K562 (cell line): ENCODE data around the gene NT5C. TPM values are rescaled to one million over a fixed set of nuclear protein-coding genes. Genes with fewer than 3 reads are reported as not detected.

Experiments used
- ATF7 ChIP-seq: fragments of 450-650 bp; IDR thresholded peaks from 2 replicates; pipeline ENCODE4 v1.7.1; 2014; ENCODE audit warnings: mild to moderate bottlenecking, moderate library complexity
- CC2D1A ChIP-seq: fragments of 450-650 bp; IDR thresholded peaks from 2 replicates; pipeline ENCODE4 v1.6.1; 2017; ENCODE audit warnings: mild to moderate bottlenecking
- CREB3L1 ChIP-seq: fragments of 450-650 bp; IDR thresholded peaks from 2 replicates; pipeline ENCODE4 v1.6.1; 2014; ENCODE audit warnings: low read depth, mild to moderate bottlenecking, moderate library complexity, borderline replicate concordance
- CXXC5 ChIP-seq: fragments of 250-450 bp; sonication (Bioruptor Pico); IDR thresholded peaks from 2 replicates; pipeline ENCODE4 v1.8.0; 2022; ENCODE audit warnings: inconsistent platforms, mild to moderate bottlenecking, moderate library complexity
- ELF4 ChIP-seq: fragments of 450-650 bp; formaldehyde crosslinking; IDR thresholded peaks from 2 replicates; pipeline ENCODE4 v1.4.0; 2022; ENCODE audit warnings: missing genetic modification characterization
- ETV1 ChIP-seq: fragments of 450-650 bp; conservative IDR thresholded peaks from 2 replicates; pipeline ENCODE4 v1.6.1; 2016; ENCODE audit warnings: missing genetic modification characterization, control low read depth, low read depth, missing compliant biosample characterization
- HIVEP1 ChIP-seq: fragments of 250-450 bp; sonication (Bioruptor Pico); IDR thresholded peaks from 2 replicates; pipeline ENCODE4 v1.4.0; 2020; ENCODE audit warnings: mild to moderate bottlenecking
- KLF16 ChIP-seq: IDR thresholded peaks from 2 replicates; pipeline ENCODE4 v1.6.1; 2016; ENCODE audit warnings: antibody characterized with exemption
- SP1 ChIP-seq: sonication (generic); formaldehyde crosslinking; IDR thresholded peaks from 2 replicates; pipeline ENCODE4 v1.8.1; 2022; ENCODE audit warnings: mild to moderate bottlenecking, missing genetic modification reagents
- SPI1 ChIP-seq: IDR thresholded peaks from 2 replicates; pipeline ENCODE4 v1.6.1; 2011; ENCODE audit warnings: low read depth, low read length, control low read depth, borderline replicate concordance
- SRSF7 ChIP-seq: fragments of 200-400 bp; formaldehyde crosslinking; optimal IDR thresholded peaks from 2 replicates; pipeline ENCODE3; 2017; ENCODE audit warnings: mild to moderate bottlenecking, low read depth, low read length
- TEAD4 ChIP-seq, 2 experiments: sonication (generic) in 1 of 2; formaldehyde crosslinking in 1 of 2; IDR thresholded peaks; 2 replicates each; pipeline versions ENCODE4 v1.6.1 to v1.8.0; 2012 to 2022; ENCODE audit warnings: borderline replicate concordance in 1 of 2, inconsistent platforms in 1 of 2, low read length in 1 of 2, mild to moderate bottlenecking in 1 of 2, missing genetic modification reagents in 1 of 2
- U2AF1 ChIP-seq: fragments of 200-400 bp; formaldehyde crosslinking; optimal IDR thresholded peaks from 2 replicates; pipeline ENCODE3; 2017; ENCODE audit warnings: mild to moderate bottlenecking, low read depth, low read length, moderate library complexity
- YY1 ChIP-seq, 3 experiments: IDR thresholded peaks; 2 replicates each; pipeline ENCODE4 v1.6.1; 2011; ENCODE audit warnings: low read length in 2 of 3, mild to moderate bottlenecking in 2 of 3, moderate library complexity in 2 of 3, borderline replicate concordance in 1 of 3, control low read depth in 1 of 3, low read depth in 1 of 3; ENCODE audit not compliant: insufficient read depth in 3 of 3, insufficient replicate concordance in 2 of 3, control insufficient read depth in 1 of 3, insufficient read length in 1 of 3; ENCODE audit errors: extremely low read depth in 1 of 3
- ZBTB26 ChIP-seq: fragments of 450-650 bp; formaldehyde crosslinking; IDR thresholded peaks from 2 replicates; pipeline ENCODE4 v1.4.0; 2022; ENCODE audit warnings: missing genetic modification characterization
- ZC3H8 ChIP-seq: fragments of 450-650 bp; IDR thresholded peaks from 2 replicates; pipeline ENCODE4 v1.6.1; 2017
- ZNF140 ChIP-seq: fragments of 250-450 bp; sonication (Bioruptor Pico); IDR thresholded peaks from 2 replicates; pipeline ENCODE4 v1.8.0; 2021; ENCODE audit warnings: moderate library complexity, mild to moderate bottlenecking, inconsistent platforms
- ZNF3 ChIP-seq: fragments of 250-450 bp; sonication (Bioruptor Pico); IDR thresholded peaks from 2 replicates; pipeline ENCODE4 v1.5.0; 2021; ENCODE audit warnings: mild to moderate bottlenecking, moderate library complexity
- ZSCAN32 ChIP-seq: fragments of 450-650 bp; formaldehyde crosslinking; IDR thresholded peaks from 2 replicates; pipeline ENCODE4 v1.4.0; 2020; ENCODE audit warnings: mild to moderate bottlenecking, moderate library complexity
- polyA plus RNA-seq, 8 experiments: library from polyadenylated mRNA; depleted of rRNA in 4 of 8; stranded (reverse) in 5 of 8; unstranded in 3 of 8; fragments of >200 nt; fragmentation: Nextera tagmentation in 2 of 8; fragmentation: Illumina TruSeq in 1 of 8; extraction: Ambion mirVana in 2 of 8; extraction: Trizol in 1 of 8; gene quantifications; 2 replicates each; pipeline versions ENCODE4 v1.2.1 to v1.2.3, GENCODE V29; 2011 to 2014; ENCODE audit warnings: inconsistent platforms in 1 of 8, missing spikeins in 1 of 8
- total RNA-seq, 7 experiments: library from RNA; depleted of rRNA in 6 of 7; stranded (reverse); fragments of >200 nt in 6 of 7; fragmentation: Illumina TruSeq in 2 of 7; extraction: Trizol in 2 of 7; gene quantifications; 2 replicates each; pipeline versions ENCODE4 v1.2.1 to v1.2.3, GENCODE V29; 2011 to 2021; ENCODE audit warnings: low replicate concordance in 1 of 7
- TF ChIP-seq, protein P1 (sequence below): fragments of 450-650 bp; IDR thresholded peaks from 2 replicates; pipeline ENCODE4 v1.6.1; 2016
- TF ChIP-seq, protein P2 (sequence below): fragments of 250-450 bp; sonication (Bioruptor Pico); IDR thresholded peaks from 2 replicates; pipeline ENCODE4 v1.8.0; 2022; ENCODE audit warnings: moderate library complexity, mild to moderate bottlenecking, inconsistent platforms

Gene NT5C
- total and polyA plus RNA-seq, 9 of the 15 experiments (the other 6 are each of a cell fraction or from before 2014, with no cell fraction given) = 2.9 to 205 (median 45.0) TPM

GRCh38 chr17:75124041-75124818 is 7.3 kb downstream of the NT5C start (continued):
- TF ChIP-seq CREB3L1 (no peak), ZNF140 (no peak), KLF16 (0 out of 2 replicates have a peak, but pooled peaks have one; percentile 48), YY1 (IDR thresholded peaks at IDR 0.05; ENCODE audit: borderline replicate concordance in 1 of 3, control insufficient read depth in 1 of 3, extremely low read depth in 1 of 3, insufficient read depth in 3 of 3, insufficient read length in 1 of 3, insufficient replicate concordance in 2 of 3, low read depth in 1 of 3, low read length in 2 of 3) (peak; percentile 25 to 68 (median 51)), CXXC5 (CRISPR knock-in tag) (peak; percentile 77), ZNF3 (CRISPR knock-in tag) (no peak), SP1 (CRISPR knock-in tag) (0 out of 2 replicates have a peak, but pooled peaks have one; percentile 41), U2AF1 (no peak), CC2D1A (no peak), HIVEP1 (0 out of 2 replicates have a peak, but pooled peaks have one; percentile 45), SPI1 (no peak), ZC3H8 (no peak), ZBTB26 (0 out of 2 replicates have a peak, but pooled peaks have one; percentile 4), SRSF7 (no peak), TEAD4 (IDR thresholded peaks at IDR 0.05; ENCODE audit: low read length) (peak; percentile 70), TEAD4 (CRISPR knock-in tag; IDR thresholded peaks at IDR 0.05; ENCODE audit: borderline replicate concordance) (no peak), ETV1 (tag) (0 out of 2 replicates have a peak, but pooled peaks have one; percentile 19), ZSCAN32 (CRISPR knock-in tag) (peak; percentile 52; the same call in 1 of the 2 replicates), ELF4 (CRISPR knock-in tag) (peak; percentile 62; the same call in 1 of the 2 replicates), ATF7 (peak; percentile 76; the same call in 1 of the 2 replicates)
- TF ChIP-seq, protein P1, sequence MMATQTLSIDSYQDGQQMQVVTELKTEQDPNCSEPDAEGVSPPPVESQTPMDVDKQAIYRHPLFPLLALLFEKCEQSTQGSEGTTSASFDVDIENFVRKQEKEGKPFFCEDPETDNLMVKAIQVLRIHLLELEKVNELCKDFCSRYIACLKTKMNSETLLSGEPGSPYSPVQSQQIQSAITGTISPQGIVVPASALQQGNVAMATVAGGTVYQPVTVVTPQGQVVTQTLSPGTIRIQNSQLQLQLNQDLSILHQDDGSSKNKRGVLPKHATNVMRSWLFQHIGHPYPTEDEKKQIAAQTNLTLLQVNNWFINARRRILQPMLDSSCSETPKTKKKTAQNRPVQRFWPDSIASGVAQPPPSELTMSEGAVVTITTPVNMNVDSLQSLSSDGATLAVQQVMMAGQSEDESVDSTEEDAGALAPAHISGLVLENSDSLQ = peak; percentile 53
- TF ChIP-seq, protein P2, sequence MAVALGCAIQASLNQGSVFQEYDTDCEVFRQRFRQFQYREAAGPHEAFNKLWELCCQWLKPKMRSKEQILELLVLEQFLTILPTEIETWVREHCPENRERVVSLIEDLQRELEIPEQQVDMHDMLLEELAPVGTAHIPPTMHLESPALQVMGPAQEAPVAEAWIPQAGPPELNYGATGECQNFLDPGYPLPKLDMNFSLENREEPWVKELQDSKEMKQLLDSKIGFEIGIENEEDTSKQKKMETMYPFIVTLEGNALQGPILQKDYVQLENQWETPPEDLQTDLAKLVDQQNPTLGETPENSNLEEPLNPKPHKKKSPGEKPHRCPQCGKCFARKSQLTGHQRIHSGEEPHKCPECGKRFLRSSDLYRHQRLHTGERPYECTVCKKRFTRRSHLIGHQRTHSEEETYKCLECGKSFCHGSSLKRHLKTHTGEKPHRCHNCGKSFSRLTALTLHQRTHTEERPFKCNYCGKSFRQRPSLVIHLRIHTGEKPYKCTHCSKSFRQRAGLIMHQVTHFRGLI (CRISPR knock-in tag) = 0 out of 2 replicates have a peak, but pooled peaks have one; percentile 37
